ENCODE measurements around the gene FLNC. TPM values are rescaled to one million over a fixed set of nuclear protein-coding genes. Genes with fewer than 3 reads are reported as not detected.
A peak's percentile ranks its signal among the peaks of the same experiment; 100 is the strongest.

The FLNC gene
- total and polyA plus RNA-seq, 9 of the 15 experiments (the other 6 are each of a cell fraction or from before 2014, with no cell fraction given), result 0.90 to 155 (median 28.8) TPM

DNA sequence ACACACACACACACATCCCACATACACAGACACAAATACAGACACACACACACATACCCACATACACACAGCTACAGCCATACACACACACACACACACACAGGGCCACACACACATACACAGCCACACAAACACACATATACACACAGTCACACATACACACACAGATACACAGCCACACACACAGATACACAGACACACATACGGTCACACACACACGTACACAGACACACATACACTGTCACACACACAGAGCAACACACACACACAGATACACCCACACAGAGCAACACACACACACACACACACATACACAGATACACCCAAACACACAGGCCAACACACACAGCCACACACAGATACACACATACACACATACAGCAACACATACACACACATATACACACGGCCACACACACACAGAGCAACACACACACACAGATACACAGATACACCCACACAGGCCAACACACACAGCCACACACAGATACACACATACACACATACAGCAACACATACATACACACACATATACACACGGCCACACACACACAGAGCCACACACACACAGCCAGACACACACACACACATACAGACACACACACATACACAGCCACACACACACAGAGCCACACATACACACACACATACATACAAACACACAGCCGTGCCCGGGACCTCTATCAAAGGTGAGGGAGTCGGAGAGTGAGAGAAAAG lies 58.0 kb downstream of the FLNC start (continued):
- TF ChIP-seq ZNF77 (CRISPR knock-in tag; IDR thresholded peaks at IDR 0.05) (no peak), ZBED1 (IDR thresholded peaks at IDR 0.05) (no peak), ADNP (tag; IDR thresholded peaks at IDR 0.05) (peak; percentile 70; the same call in 1 of the 2 replicates), PHF20 (IDR thresholded peaks at IDR 0.05; ENCODE audit: partially characterized antibody) (peak; percentile 59), TSC22D4 (tag; IDR thresholded peaks at IDR 0.05) (peak; percentile 80; the same call in 1 of the 2 replicates), NBN (IDR thresholded peaks at IDR 0.05; ENCODE audit: low read depth) (no peak), GTF2A2 (tag; IDR thresholded peaks at IDR 0.05) (no peak), EHMT2 (IDR thresholded peaks at IDR 0.05) (peak; percentile 11; the same call in 1 of the 2 replicates), MIER1 (IDR thresholded peaks at IDR 0.05; ENCODE audit: low read depth) (peak; percentile 10; the same call in 1 of the 2 replicates), HDAC1 (IDR thresholded peaks at IDR 0.05) (peak in 1 of 2 experiments; percentile 23; a peak in 1 of 4 replicates), TEAD1 (CRISPR knock-in tag; IDR thresholded peaks at IDR 0.05) (no peak), ZNF76 (CRISPR knock-in tag; IDR thresholded peaks at IDR 0.05; ENCODE audit: borderline replicate concordance) (no peak)
- TF ChIP-seq, protein P1, sequence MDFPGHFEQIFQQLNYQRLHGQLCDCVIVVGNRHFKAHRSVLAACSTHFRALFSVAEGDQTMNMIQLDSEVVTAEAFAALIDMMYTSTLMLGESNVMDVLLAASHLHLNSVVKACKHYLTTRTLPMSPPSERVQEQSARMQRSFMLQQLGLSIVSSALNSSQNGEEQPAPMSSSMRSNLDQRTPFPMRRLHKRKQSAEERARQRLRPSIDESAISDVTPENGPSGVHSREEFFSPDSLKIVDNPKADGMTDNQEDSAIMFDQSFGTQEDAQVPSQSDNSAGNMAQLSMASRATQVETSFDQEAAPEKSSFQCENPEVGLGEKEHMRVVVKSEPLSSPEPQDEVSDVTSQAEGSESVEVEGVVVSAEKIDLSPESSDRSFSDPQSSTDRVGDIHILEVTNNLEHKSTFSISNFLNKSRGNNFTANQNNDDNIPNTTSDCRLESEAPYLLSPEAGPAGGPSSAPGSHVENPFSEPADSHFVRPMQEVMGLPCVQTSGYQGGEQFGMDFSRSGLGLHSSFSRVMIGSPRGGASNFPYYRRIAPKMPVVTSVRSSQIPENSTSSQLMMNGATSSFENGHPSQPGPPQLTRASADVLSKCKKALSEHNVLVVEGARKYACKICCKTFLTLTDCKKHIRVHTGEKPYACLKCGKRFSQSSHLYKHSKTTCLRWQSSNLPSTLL (IDR thresholded peaks at IDR 0.05), result 0 out of 2 replicates have a peak, but pooled peaks have one; percentile 11
- TF ChIP-seq, protein P2, sequence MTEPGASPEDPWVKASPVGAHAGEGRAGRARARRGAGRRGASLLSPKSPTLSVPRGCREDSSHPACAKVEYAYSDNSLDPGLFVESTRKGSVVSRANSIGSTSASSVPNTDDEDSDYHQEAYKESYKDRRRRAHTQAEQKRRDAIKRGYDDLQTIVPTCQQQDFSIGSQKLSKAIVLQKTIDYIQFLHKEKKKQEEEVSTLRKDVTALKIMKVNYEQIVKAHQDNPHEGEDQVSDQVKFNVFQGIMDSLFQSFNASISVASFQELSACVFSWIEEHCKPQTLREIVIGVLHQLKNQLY (CRISPR knock-in tag; conservative IDR thresholded peaks at IDR 0.05), result 0 out of 4 replicates have a peak, but pooled peaks of 1 of the 2 experiments have one; percentile 56
- TF ChIP-seq, protein P3, sequence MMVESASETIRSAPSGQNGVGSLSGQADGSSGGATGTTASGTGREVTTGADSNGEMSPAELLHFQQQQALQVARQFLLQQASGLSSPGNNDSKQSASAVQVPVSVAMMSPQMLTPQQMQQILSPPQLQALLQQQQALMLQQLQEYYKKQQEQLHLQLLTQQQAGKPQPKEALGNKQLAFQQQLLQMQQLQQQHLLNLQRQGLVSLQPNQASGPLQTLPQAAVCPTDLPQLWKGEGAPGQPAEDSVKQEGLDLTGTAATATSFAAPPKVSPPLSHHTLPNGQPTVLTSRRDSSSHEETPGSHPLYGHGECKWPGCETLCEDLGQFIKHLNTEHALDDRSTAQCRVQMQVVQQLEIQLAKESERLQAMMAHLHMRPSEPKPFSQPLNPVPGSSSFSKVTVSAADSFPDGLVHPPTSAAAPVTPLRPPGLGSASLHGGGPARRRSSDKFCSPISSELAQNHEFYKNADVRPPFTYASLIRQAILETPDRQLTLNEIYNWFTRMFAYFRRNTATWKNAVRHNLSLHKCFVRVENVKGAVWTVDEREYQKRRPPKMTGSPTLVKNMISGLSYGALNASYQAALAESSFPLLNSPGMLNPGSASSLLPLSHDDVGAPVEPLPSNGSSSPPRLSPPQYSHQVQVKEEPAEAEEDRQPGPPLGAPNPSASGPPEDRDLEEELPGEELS (CRISPR knock-in tag; IDR thresholded peaks at IDR 0.05; ENCODE audit: borderline replicate concordance), result no peak
